RCC 7860 (cell line): ENCODE results near the gene HIPK1.
"Not testable (repeated sequence)": the region's sequence is repeated elsewhere in the genome, so short reads cannot be mapped to it uniquely, and the experiment has no call there.

Experiments used
- DNase-seq: peaks from one replicate; pipeline ENCODE4 v3.0.0-alpha.2; 2015; ENCODE audit warnings: low spot score
- FAIRE-seq: peaks from 2 replicates; lab custom pipeline; 2012; peaks lifted over from hg19 to GRCh38; lab: Jason Lieb, UNC

Gene HIPK1

DNA sequence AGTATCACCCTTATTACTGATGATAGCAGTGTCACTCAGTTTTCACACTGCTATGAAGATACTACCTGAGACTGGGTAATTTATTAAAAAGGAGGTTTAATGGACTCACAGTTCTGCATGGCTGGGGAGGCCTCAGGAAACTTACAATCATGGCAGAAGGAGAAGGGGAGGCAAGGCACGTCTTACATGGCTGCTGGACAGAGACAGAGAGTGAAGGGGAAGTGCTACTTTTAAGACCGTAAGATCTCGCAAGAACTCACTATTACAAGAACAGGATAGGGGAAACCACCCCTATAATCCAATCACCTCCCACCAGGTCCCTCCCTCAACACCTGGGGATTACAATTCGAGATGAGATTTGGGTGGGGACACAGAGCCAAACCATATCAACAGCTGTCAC, 77.7 kb downstream of the HIPK1 start:
- not testable (repeated sequence) for DNase-seq, FAIRE-seq

GRCh38 chr1:114008480-114008941, 79.4 kb downstream of the HIPK1 start:
- DNase-seq, result no peak

DNA sequence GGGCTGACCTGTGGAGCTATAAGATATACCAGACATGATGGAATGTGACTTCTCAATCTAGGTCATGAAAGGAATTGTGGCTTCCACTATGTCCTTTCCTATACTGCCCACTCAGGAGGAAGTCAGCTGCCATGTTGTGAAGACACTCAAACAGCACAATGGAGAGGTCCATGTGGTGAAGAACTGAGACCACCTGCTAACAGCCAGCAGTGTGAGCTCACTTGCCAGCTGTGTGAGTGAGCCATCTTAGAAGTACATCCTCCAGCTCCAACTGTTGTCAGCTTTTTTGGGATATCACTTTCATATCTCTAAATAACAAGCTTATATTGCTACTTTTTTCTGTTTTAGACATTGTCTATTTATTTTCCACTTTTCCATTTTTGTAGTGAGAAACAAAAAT, 79.9 kb downstream of the HIPK1 start:
- DNase-seq (no peak), FAIRE-seq (no peak)

More at GRCh38 chr1:114008480-114008941, 79.4 kb downstream of the HIPK1 start:
- no peak for FAIRE-seq

DNA sequence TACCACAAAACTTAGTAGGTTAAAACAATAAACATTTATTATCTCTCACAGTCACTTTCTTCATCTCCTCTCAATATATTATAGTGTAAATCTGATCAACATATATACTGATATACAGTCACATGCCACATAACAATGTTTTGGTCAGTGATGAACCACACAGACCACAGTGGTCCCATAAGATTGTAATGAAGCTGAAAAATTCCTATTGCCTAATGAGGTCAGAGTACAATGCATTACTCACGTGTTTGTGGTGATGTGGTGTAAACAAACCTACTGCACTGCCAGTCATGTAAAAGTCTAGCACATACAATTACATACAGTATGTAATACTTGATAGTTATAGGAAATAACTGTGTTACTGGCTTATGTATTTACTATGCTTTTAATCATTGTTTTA, 80.3 kb downstream of the HIPK1 start:
- DNase-seq (no peak), FAIRE-seq (no peak)

GRCh38 chr1:114010433-114011184, 81.5 kb downstream of the HIPK1 start:
- no peak for DNase-seq
- no peak for FAIRE-seq

DNA sequence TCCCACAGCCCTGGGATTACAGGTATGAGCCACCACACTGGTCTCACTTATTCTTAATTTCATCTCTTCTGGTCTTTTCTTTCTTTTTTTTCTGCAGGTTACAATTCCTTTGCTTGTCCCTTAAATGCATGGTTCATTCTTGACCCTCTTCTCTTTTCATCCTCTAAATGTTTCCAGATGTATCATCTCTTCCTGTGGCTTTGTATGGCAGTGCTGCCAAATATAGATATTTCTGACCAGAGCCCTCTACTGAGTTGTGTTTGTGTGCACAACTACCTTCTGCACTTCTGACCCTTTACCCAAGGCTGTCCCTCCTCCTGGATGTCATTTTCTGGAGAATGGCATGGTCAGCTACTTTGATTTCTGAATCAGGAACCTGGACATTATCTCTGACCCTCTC, 82.7 kb downstream of the HIPK1 start:
- DNase-seq, result no peak
- FAIRE-seq, result no peak

- DNase-seq (peak; percentile 86), FAIRE-seq (peak; percentile 79)
Observed at GRCh38 chr1:114015075-114015474, 86.0 kb downstream of the HIPK1 start.

GRCh38 chr1:114019724-114020123, 90.6 kb downstream of the HIPK1 start:
- not testable (repeated sequence) for FAIRE-seq, DNase-seq

GRCh38 chr1:114021665-114022099, 92.6 kb downstream of the HIPK1 start:
- DNase-seq (no peak), FAIRE-seq (no peak)

- no peak for FAIRE-seq
- no peak for DNase-seq
Observed at GRCh38 chr1:114022877-114023276, 93.8 kb downstream of the HIPK1 start.

- DNase-seq, result no peak
- no peak for FAIRE-seq
Observed at GRCh38 chr1:114023377-114023776, 94.3 kb downstream of the HIPK1 start.

DNA sequence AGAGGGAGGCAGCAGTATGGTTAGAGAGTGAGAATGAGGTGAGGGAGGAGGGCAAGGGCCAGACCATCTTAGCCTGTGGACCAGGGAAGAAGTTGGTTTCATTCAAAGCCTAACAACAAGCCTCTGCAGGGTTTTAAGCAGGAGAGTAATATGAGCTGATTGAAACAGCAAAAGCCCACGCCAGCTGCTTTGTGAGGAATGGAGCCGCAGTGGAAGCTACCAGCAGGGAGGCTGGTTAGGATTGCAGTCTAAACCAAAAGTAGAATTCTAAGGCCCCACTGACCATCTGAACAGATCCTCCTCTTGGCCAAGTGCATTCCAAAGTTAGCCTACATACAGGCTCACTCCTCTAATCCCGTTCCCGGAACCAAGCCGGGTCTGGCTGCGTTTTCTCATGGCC, 94.9 kb downstream of the HIPK1 start:
- DNase-seq, result no peak

GRCh38 chr1:114025609-114026401, 96.7 kb downstream of the HIPK1 start:
- DNase-seq (peak; percentile 32), FAIRE-seq (no peak)

More for the DNA sequence above, 94.9 kb downstream of the HIPK1 start:
- FAIRE-seq, result no peak

DNA sequence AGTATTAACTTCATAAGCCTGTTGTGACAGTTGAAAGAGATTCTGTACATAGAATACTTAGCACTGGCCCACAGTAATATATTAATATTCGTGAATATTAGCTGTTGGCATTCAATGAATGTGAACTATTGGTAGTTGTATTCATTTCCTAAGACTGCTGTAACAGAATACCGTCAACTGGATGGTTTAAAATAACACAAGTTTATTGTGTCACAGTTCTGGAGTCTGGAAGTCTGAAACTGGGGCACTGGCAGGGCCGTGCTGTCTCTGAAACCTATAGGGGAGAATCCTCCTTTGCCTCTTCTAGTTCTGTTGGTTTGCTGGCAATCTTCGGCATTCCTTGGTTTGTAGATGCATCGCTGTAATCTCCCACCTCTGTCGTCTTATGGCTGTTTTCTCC, 97.7 kb downstream of the HIPK1 start:
- FAIRE-seq (no peak), DNase-seq (no peak)
